Upper lobe of left lung (tissue), 6 donors: ENCODE measurements around the gene JARID2. TPM values are rescaled to one million over a fixed set of nuclear protein-coding genes. Genes with fewer than 3 reads are reported as not detected.

Experiments used
- ATAC-seq, 2 donors: fragments of 200-7000 bp; cut with Tn5 transposase; one replicate each; pipeline ENCODE4 v1.9.1; 2022; ENCODE audit warnings: mild to moderate bottlenecking in 2 of 2, moderate library complexity in 2 of 2; ENCODE audit not compliant: low FRiP score in 2 of 2
- DNase-seq, 2 donors: peaks; one replicate each; pipeline ENCODE4 v3.0.0-alpha.2; 2019 to 2020
- H3K27ac ChIP-seq, 4 donors: fragments of 200-600 bp; sonication (generic); one replicate each; pipeline ENCODE4 v1.5.1; 2016 to 2019
- H3K27me3 ChIP-seq, 4 donors: fragments of 200-600 bp; sonication (generic); one replicate each; pipeline ENCODE4 v1.5.1; 2017 to 2019
- H3K36me3 ChIP-seq, 4 donors: fragments of 200-600 bp; sonication (generic); one replicate each; pipeline ENCODE4 v1.5.1; 2016 to 2019
- H3K4me1 ChIP-seq, 4 donors: fragments of 200-600 bp; sonication (generic); one replicate each; pipeline ENCODE4 v1.5.1; 2018 to 2019
- H3K4me3 ChIP-seq, 4 donors: fragments of 200-600 bp; sonication (generic); one replicate each; pipeline ENCODE4 v1.5.1; 2017 to 2019; ENCODE audit warnings: mild to moderate bottlenecking in 2 of 4, moderate library complexity in 1 of 4
- H3K9me3 ChIP-seq, 4 donors: fragments of 200-600 bp; sonication (generic); one replicate each; pipeline ENCODE4 v1.5.1; 2018 to 2019
- EP300 ChIP-seq, 4 donors: sonication (generic); formaldehyde crosslinking; IDR thresholded peaks; one replicate each; pipeline ENCODE4 v1.5.1; 2017; ENCODE audit warnings: antibody characterized with exemption in 4 of 4, control low read depth in 2 of 4
- POLR2A ChIP-seq, 4 donors: fragments of 450-650 bp; IDR thresholded peaks; one replicate each; pipeline ENCODE4 v1.5.1; 2016 to 2017; ENCODE audit warnings: antibody characterized with exemption in 4 of 4, mild to moderate bottlenecking in 2 of 4
- POLR2AphosphoS5 ChIP-seq, 2 donors: sonication (generic); formaldehyde crosslinking; IDR thresholded peaks; one replicate each; pipeline ENCODE4 v1.5.1; 2017; ENCODE audit warnings: antibody characterized with exemption in 2 of 2
- WGBS, 2 donors: methylation state at CpG; one replicate each; pipeline ENCODE4 v1.1.5; 2017 to 2018; 5-methylcytosine and 5-hydroxymethylcytosine counted together
- total RNA-seq, 6 donors: library from RNA; depleted of rRNA in 4 of 6; stranded (reverse); fragments of >200 nt in 4 of 6; gene quantifications; one replicate each; pipeline versions ENCODE4 v1.1.0 to v1.2.1, GENCODE V29; 2016 to 2021
- TF ChIP-seq, protein P1 (sequence below), 6 experiments: fragments of 450-650 bp in 4 of 6; fragments of 200-600 bp in 2 of 6; sonication (generic) in 2 of 6; IDR thresholded peaks; one replicate each; pipeline ENCODE4 v1.5.1; 2016 to 2019; ENCODE audit warnings: antibody characterized with exemption in 6 of 6
- donor health status: DM: no; HTN: no; CAD: no; lungs with moderate emphysema.
- donor health status: DM: no; HTN: yes; CAD: no; lungs with severe emphysema.

The JARID2 gene
- total RNA-seq, 6 donors from 2014 or later, result 9.6 to 37.7 (median 16.4) TPM

DNA sequence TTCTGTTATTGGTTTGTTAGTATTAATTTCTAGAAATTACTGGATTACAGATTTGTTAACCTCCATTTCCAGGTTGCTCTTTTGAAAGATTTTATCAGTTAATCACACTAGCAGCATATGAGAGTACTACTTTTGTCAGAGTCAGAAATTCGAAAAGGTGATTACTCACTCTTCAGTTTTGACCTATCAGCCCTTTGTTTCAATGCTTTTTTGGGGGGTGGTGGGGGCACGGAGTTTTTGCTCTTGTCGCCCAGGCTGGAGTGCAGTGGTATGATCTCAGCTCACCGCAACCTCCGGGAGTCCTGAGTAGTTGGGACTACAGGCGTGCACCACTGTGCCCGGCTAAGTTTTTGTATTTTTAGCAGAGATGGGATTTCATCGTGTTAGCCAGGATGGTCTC is 149.2 kb downstream of the JARID2 start:
- ATAC-seq (no peak), DNase-seq (no peak)
- no peak for TF ChIP-seq POLR2AphosphoS5 (IDR thresholded peaks at IDR 0.05)
- TF ChIP-seq EP300 (IDR thresholded peaks at IDR 0.05), result no peak
- TF ChIP-seq POLR2A (IDR thresholded peaks at IDR 0.05), result no peak
- TF ChIP-seq, protein P1, sequence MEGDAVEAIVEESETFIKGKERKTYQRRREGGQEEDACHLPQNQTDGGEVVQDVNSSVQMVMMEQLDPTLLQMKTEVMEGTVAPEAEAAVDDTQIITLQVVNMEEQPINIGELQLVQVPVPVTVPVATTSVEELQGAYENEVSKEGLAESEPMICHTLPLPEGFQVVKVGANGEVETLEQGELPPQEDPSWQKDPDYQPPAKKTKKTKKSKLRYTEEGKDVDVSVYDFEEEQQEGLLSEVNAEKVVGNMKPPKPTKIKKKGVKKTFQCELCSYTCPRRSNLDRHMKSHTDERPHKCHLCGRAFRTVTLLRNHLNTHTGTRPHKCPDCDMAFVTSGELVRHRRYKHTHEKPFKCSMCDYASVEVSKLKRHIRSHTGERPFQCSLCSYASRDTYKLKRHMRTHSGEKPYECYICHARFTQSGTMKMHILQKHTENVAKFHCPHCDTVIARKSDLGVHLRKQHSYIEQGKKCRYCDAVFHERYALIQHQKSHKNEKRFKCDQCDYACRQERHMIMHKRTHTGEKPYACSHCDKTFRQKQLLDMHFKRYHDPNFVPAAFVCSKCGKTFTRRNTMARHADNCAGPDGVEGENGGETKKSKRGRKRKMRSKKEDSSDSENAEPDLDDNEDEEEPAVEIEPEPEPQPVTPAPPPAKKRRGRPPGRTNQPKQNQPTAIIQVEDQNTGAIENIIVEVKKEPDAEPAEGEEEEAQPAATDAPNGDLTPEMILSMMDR (IDR thresholded peaks at IDR 0.05), result no peak

DNA sequence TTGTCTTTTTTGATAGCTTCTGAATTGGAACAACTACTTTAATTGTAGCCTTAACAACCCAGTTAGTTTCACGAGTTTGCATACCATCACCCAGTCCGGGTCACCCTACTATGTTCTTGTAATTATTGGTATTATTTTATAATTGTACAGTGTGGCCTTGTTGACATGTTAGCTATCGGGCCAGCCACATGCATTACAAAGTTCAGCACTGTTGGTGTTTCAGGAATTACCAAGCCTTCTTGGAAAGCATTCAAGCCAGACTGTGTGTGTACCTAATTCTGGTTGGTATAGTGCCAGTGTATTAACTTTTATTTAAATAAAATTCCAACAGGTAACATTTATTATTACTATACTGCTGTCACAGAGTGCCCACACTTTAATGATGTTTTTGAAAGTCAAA is 150.9 kb downstream of the JARID2 start:
- no peak for TF ChIP-seq POLR2A (IDR thresholded peaks at IDR 0.05)
- no peak for TF ChIP-seq POLR2AphosphoS5 (IDR thresholded peaks at IDR 0.05)
- TF ChIP-seq EP300 (IDR thresholded peaks at IDR 0.05), result no peak
- TF ChIP-seq, protein P1 (IDR thresholded peaks at IDR 0.05), result no peak
- Histone ChIP-seq H3K9me3 (no peaks in the 10 kb centered on the region), H3K4me3 (no peak overlapping the region), H3K36me3 (no peaks in the 10 kb centered on the region), H3K4me1 (peaks cover 24 to 32% (median 29%) of the 10 kb centered on the region in 4 donors), H3K27ac (no peak overlapping the region), H3K27me3 (no peaks in the 10 kb centered on the region)
- 73 to 77% methylated on average over 3 of the region's 3 CpGs for WGBS, 2 donors
- ATAC-seq (no peak), DNase-seq (no peak)

More for the DNA sequence above, 149.2 kb downstream of the JARID2 start:
- Histone ChIP-seq H3K27ac (no peak overlapping the region), H3K27me3 (no peaks in the 10 kb centered on the region), H3K36me3 (no peaks in the 10 kb centered on the region), H3K9me3 (no peaks in the 10 kb centered on the region), H3K4me3 (no peak overlapping the region), H3K4me1 (peaks cover 12 to 34% (median 28%) of the 10 kb centered on the region in 4 donors)
- WGBS, 2 donors, result 88 to 96% methylated on average over 8 of the region's 8 CpGs

GRCh38 chr6:15398633-15399275 is 152.9 kb downstream of the JARID2 start:
- TF ChIP-seq, protein P1 (IDR thresholded peaks at IDR 0.05), result no peak
- TF ChIP-seq POLR2A (IDR thresholded peaks at IDR 0.05), result no peak
- no peak for TF ChIP-seq POLR2AphosphoS5 (IDR thresholded peaks at IDR 0.05)
- TF ChIP-seq EP300 (IDR thresholded peaks at IDR 0.05), result no peak
- no peaks in the 10 kb centered on the region for H3K27me3 ChIP-seq
- no peak for DNase-seq
- no peaks in the 10 kb centered on the region for H3K36me3 ChIP-seq
- 58 to 68% methylated on average over 8 of the region's 8 CpGs for WGBS, 2 donors
- H3K4me3 ChIP-seq, result no peak overlapping the region
- peaks cover 31 to 39% (median 34%) of the 10 kb centered on the region in 4 donors for H3K4me1 ChIP-seq
- no peaks in the 10 kb centered on the region for H3K9me3 ChIP-seq
- no peak for ATAC-seq
- no peak overlapping the region for H3K27ac ChIP-seq

- DNase-seq (peak; percentile 64 to 77), ATAC-seq (peak; percentile 81 to 84)
- no peaks in the 10 kb centered on the region for H3K9me3 ChIP-seq
- TF ChIP-seq, protein P1 (IDR thresholded peaks at IDR 0.05), result no peak
- TF ChIP-seq POLR2A (IDR thresholded peaks at IDR 0.05) (no peak), EP300 (IDR thresholded peaks at IDR 0.05) (no peak), POLR2AphosphoS5 (IDR thresholded peaks at IDR 0.05) (no peak)
- WGBS, 2 donors, result 12 to 14% methylated on average over 9 of the region's 9 CpGs
- peak overlapping the region in 3 of 4 donors; percentile 31 to 43 (median 40) for H3K4me3 ChIP-seq
- H3K4me1 ChIP-seq, result peaks cover 31 to 44% (median 37%) of the 10 kb centered on the region in 4 donors
- H3K36me3 ChIP-seq, result no peaks in the 10 kb centered on the region
- H3K27ac ChIP-seq, result peak overlapping the region in 3 of 4 donors; percentile 40 to 66 (median 62)
- H3K27me3 ChIP-seq, result no peaks in the 10 kb centered on the region
Observed at GRCh38 chr6:15399641-15400470, 154.0 kb downstream of the JARID2 start.
